ENCODE measurements around the gene SPON2. TPM values are rescaled to one million over a fixed set of nuclear protein-coding genes. Genes with fewer than 3 reads are reported as not detected.

The SPON2 gene
- polyA plus RNA-seq, 2 of the 4 experiments (the other 2 are of a cell fraction), result 0.12 to 0.54 TPM

DNA sequence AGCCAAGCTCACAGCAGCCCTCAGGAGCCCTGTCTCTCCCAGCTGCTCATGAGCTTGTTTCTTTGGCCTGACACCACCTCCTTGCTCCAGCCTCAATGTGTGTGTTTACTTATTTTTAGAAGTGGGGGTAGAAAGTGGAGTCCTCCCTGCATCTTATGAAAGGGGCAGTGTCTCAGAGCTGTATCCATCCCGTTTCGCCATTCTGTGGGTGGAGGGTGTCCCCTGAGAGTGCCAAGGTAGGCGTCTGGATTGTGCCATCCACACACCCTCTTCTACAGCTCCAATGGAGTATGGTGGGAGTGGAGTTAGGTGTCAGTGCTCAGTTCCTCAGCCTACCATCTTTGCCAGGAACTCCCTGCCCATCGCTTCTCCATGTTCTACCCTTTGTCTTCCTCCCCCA, 8.3 kb downstream of the SPON2 start:
- ChIA-PET CTCF (interaction anchor here (0.6 to 0.8 kb wide), 2 partner anchors 19 to 189 kb away, joined by 3 read pairs; no protein-coding TSS in a partner anchor), POLR2A (no interaction called here)
- H3K4me3 ChIP-seq, result no peak overlapping the region
- FAIRE-seq (no peak), ATAC-seq (no peak), DNase-seq (ENCODE audit: low read depth in 1 of 2, low spot score in 1 of 2) (no peak)
- H3K9me3 ChIP-seq, result no peaks in the 10 kb centered on the region
- TF ChIP-seq MYC (IDR thresholded peaks at IDR 0.05; ENCODE audit: borderline replicate concordance, low read length) (no peak), ZSCAN20 (CRISPR knock-in tag; IDR thresholded peaks at IDR 0.05) (no peak), POLR2AphosphoS2 (conservative IDR thresholded peaks at IDR 0.05; ENCODE audit: low read length) (no peak), CHD4 (IDR thresholded peaks at IDR 0.05; ENCODE audit: borderline replicate concordance) (no peak), HDAC2 (IDR thresholded peaks at IDR 0.05) (no peak), HEYL (CRISPR knock-in tag; IDR thresholded peaks at IDR 0.05) (no peak), NFE2L2 (conservative IDR thresholded peaks at IDR 0.05; ENCODE audit: low read length) (no peak), CEBPB (IDR thresholded peaks at IDR 0.05) (no peak), KDM1A (IDR thresholded peaks at IDR 0.05; ENCODE audit: low read depth) (no peak), JUN (IDR thresholded peaks at IDR 0.05) (no peak), ZC3H11A (IDR thresholded peaks at IDR 0.05) (no peak), SMC3 (IDR thresholded peaks at IDR 0.05) (no peak), RNF2 (IDR thresholded peaks at IDR 0.05; ENCODE audit: borderline replicate concordance, low read depth) (no peak), RCOR1 (IDR thresholded peaks at IDR 0.05; ENCODE audit: low read depth, low read length) (no peak), CBX2 (IDR thresholded peaks at IDR 0.05; ENCODE audit: borderline replicate concordance, low read depth) (no peak), RARB (CRISPR knock-in tag; IDR thresholded peaks at IDR 0.05) (no peak)
- TF ChIP-seq, protein P1, sequence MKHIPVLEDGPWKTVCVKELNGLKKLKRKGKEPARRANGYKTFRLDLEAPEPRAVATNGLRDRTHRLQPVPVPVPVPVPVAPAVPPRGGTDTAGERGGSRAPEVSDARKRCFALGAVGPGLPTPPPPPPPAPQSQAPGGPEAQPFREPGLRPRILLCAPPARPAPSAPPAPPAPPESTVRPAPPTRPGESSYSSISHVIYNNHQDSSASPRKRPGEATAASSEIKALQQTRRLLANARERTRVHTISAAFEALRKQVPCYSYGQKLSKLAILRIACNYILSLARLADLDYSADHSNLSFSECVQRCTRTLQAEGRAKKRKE (CRISPR knock-in tag; IDR thresholded peaks at IDR 0.05; ENCODE audit: low read depth), result no peak
- WGBS (ENCODE audit: missing lambda C conversion rate), result 59% methylated on average over 4 of the region's 4 CpGs
- H3K27ac ChIP-seq, result no peak overlapping the region
- H3K4me1 ChIP-seq, result 0 out of 3 replicates have a peak, but pooled peaks cover 3% of the 10 kb centered on the region
- H3K4me2 ChIP-seq, result no peak overlapping the region

DNA sequence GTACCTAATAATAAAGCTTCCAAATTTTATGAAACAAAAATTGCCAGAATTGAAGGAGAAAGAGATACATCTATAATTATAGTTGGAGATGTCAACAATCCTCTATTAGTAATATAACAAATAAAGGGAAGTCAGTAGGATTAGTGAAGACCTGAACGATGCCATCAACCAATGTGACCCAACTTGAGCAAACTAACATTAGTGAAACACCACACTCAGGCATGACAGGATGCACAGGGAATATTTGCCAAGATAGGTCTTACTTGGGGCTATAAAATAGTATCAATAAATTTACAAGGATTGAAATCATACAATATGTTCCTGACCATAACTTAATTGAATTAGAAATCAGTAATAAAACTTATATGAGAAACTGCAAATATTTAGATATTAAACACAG, 12.0 kb downstream of the SPON2 start:
- FAIRE-seq (no peak), DNase-seq (ENCODE audit: low read depth in 1 of 2, low spot score in 1 of 2) (no peak), ATAC-seq (no peak)
- H3K9me3 ChIP-seq, result no peaks in the 10 kb centered on the region
- H3K4me3 ChIP-seq, result no peak overlapping the region
- no peaks in the 10 kb centered on the region for H3K4me1 ChIP-seq
- H3K27ac ChIP-seq, result no peak overlapping the region
- H3K4me2 ChIP-seq, result no peak overlapping the region
- ChIA-PET CTCF (interaction anchor here (0.6 kb wide), 1 partner anchor 86 kb away, joined by 3 read pairs; no protein-coding TSS in a partner anchor), POLR2A (no interaction called here)
- TF ChIP-seq, protein P2, sequence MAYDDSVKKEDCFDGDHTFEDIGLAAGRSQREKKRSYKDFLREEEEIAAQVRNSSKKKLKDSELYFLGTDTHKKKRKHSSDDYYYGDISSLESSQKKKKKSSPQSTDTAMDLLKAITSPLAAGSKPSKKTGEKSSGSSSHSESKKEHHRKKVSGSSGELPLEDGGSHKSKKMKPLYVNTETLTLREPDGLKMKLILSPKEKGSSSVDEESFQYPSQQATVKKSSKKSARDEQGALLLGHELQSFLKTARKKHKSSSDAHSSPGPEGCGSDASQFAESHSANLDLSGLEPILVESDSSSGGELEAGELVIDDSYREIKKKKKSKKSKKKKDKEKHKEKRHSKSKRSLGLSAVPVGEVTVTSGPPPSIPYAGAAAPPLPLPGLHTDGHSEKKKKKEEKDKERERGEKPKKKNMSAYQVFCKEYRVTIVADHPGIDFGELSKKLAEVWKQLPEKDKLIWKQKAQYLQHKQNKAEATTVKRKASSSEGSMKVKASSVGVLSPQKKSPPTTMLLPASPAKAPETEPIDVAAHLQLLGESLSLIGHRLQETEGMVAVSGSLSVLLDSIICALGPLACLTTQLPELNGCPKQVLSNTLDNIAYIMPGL (CRISPR knock-in tag; IDR thresholded peaks at IDR 0.05; ENCODE audit: borderline replicate concordance), result no peak
- TF ChIP-seq FOXS1 (CRISPR knock-in tag; IDR thresholded peaks at IDR 0.05) (no peak), RNF2 (IDR thresholded peaks at IDR 0.05; ENCODE audit: borderline replicate concordance, low read depth) (no peak), CHD4 (IDR thresholded peaks at IDR 0.05; ENCODE audit: borderline replicate concordance) (no peak), ZSCAN20 (CRISPR knock-in tag; IDR thresholded peaks at IDR 0.05) (no peak), HOXB5 (CRISPR knock-in tag; IDR thresholded peaks at IDR 0.05) (no peak), SREBF2 (IDR thresholded peaks at IDR 0.05) (no peak), CBX8 (IDR thresholded peaks at IDR 0.05) (no peak), ZNF302 (CRISPR knock-in tag; IDR thresholded peaks at IDR 0.05) (no peak)
- WGBS (ENCODE audit: missing lambda C conversion rate), result 56% methylated on average over 1 of the region's 1 CpG

DNA sequence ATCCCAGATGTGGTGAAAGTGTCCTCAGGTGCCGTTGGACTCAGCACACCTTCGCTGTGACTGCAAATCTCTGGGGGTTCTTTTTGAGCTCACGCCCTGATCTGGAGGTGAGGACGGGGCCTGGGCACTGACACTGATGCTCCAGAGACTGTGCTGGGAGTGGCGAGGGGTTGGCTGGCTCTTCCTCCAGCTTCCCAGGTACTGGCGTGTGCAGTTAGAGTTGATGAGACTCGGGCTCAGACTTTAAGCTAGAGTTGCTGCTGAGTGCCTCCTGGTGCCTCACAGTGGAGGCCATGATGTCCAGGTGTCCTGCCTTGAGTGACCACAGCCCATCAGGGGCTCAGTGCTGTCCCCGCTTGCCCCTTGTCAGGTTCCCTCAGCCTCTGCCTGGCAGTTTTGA, 16.3 kb downstream of the SPON2 start:
- WGBS (ENCODE audit: missing lambda C conversion rate), result 80% methylated on average over 5 of the region's 8 CpGs
- TF ChIP-seq ESRRA (IDR thresholded peaks at IDR 0.05; ENCODE audit: borderline replicate concordance, low read length), result no peak
- no peak for TF ChIP-seq KDM5A (IDR thresholded peaks at IDR 0.05)
- ChIA-PET POLR2A (no interaction called here), CTCF (interaction anchor here (1.4 to 1.8 kb wide), 2 partner anchors 10 to 25 kb away, joined by 3 to 5 read pairs; no protein-coding TSS in a partner anchor)
- Histone ChIP-seq H3K27ac (no peak overlapping the region), H3K4me2 (no peak overlapping the region), H3K4me1 (no peaks in the 10 kb centered on the region), H3K4me3 (no peak overlapping the region), H3K9me3 (no peaks in the 10 kb centered on the region)
- no peak for ATAC-seq
- DNase-seq (ENCODE audit: low read depth in 1 of 2, low spot score in 1 of 2), result no peak
- FAIRE-seq, result no peak

Data from A549 (cell line).